ENCODE data around the gene SH3GL1. TPM values are rescaled to one million over a fixed set of nuclear protein-coding genes. Genes with fewer than 3 reads are reported as not detected.

The SH3GL1 gene
- total RNA-seq, 1 donor from 2014 or later: 66.5 TPM

- H3K4me3 ChIP-seq (ENCODE audit: low read depth, low read length): no peak overlapping the region
- TF ChIP-seq CTCF (conservative IDR thresholded peaks at IDR 0.05; ENCODE audit: low read depth, low read length): no peak
- no peak for DNase-seq (ENCODE audit: low read depth)
These were observed 28.8 kb downstream of the SH3GL1 start for GRCh38 chr19:4371247-4372164.

- no peak for DNase-seq (ENCODE audit: low read depth)
- no peak overlapping the region for H3K4me3 ChIP-seq (ENCODE audit: low read depth, low read length)
- no peak for TF ChIP-seq CTCF (conservative IDR thresholded peaks at IDR 0.05; ENCODE audit: low read depth, low read length)
These were observed 29.8 kb downstream of the SH3GL1 start for GRCh38 chr19:4370418-4371041.

- peak; percentile 56 for TF ChIP-seq CTCF (conservative IDR thresholded peaks at IDR 0.05; ENCODE audit: low read depth, low read length)
- peak overlapping the region; percentile 44 for H3K4me3 ChIP-seq (ENCODE audit: low read depth, low read length)
- no peak for DNase-seq (ENCODE audit: low read depth)
These were observed 30.5 kb downstream of the SH3GL1 start for GRCh38 chr19:4369888-4370260.

DNA sequence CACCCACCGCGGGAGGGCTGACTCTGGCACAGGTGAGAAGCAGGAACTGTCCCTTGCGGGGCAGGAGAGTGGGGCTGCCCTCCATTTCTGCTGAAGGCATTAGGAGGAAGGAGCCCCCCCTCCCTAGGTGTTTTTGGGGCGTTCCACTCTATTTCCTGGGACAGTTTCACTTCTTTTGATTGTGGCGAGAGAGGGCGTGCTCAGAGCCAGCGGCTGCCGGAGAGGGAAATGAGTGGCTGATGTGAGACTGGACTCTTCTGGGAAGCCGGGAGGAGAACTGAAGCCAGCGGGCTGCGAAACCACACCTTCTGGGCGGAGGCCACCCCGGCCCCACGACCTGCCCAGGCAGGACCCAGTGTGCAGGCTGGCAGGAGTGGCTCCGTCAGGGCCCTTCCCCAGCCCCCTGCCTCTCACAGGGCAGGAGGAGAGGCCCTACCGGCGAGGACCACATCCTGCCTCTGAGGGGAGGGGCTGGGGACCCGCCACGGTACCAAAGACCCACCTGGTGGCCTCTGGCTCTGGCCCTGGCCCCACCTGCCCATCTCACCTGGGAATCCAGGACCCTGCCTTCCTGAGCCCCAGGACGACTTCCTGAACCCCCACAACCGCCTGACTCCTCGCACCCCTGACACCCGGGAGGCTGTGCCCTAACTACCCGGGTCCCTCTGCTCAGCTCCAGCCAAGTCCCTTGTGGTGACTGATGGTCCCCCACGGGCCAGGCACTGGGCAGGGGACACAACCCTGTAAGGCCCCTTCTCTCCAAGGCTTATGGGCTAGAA is 31.0 kb downstream of the SH3GL1 start:
- DNase-seq (ENCODE audit: low read depth): no peak
- TF ChIP-seq CTCF (conservative IDR thresholded peaks at IDR 0.05; ENCODE audit: low read depth, low read length): peak; percentile 5

DNA sequence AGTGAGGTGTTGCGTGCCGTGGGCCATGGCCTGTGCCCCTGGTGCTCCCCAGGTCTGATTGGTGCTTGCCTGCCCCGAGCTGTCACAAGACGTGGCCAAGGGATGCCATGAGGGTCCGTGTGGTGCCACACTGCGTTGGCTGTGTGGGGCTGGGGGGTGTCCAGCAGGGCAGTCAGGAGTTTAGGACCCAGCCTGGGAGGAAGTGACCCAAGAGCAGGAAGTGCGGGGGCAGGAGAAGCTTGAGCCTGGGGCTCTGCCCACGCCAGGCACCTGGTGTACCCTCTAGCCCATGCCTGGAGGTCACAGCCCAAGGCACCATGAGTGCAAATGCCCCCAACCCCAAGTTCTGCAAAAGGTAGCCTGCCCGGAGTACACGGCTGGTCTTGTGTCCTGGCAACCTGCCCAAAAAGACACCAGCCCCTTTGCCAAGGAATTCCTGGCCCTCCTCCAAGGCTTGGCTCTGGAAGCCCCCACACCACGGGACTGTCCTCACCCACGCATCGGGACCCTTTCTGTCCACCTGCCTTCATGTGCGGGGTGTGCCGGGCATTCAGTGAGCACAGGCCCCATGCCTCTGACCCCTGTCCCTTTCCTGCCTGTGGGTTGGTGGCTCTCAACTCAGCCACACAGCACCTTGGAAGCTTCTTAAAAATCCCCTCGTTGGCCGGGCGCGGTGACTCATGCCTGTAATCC is 32.1 kb downstream of the SH3GL1 start:
- no peak overlapping the region for H3K4me3 ChIP-seq (ENCODE audit: low read depth, low read length)
- no peak for TF ChIP-seq CTCF (conservative IDR thresholded peaks at IDR 0.05; ENCODE audit: low read depth, low read length)
- DNase-seq (ENCODE audit: low read depth): no peak

More for the DNA sequence above, 31.0 kb downstream of the SH3GL1 start:
- H3K4me3 ChIP-seq (ENCODE audit: low read depth, low read length): peak overlapping the region; percentile 44

DNA sequence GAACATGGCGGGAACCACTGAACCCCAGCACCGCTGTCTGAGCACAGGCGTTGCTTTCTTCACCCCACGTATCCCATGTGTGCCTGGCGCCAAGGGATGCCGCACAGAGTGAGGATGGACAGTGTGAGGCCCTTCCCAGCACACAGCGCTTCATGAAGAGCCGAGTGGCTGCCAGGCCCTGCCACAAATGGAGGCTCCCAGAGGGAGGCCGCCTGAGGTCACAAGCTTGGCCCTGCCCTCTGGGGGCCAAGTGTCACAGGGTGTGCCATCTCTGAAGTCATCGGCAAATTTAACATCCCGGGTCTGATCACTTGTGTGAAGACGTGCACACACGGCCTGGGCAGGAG is 32.6 kb downstream of the SH3GL1 start:
- TF ChIP-seq CTCF (conservative IDR thresholded peaks at IDR 0.05; ENCODE audit: low read depth, low read length): no peak
- no peak overlapping the region for H3K4me3 ChIP-seq (ENCODE audit: low read depth, low read length)
- DNase-seq (ENCODE audit: low read depth): no peak
